Fibroblast of lung (primary cell): ENCODE data around the gene SHROOM3. TPM values are rescaled to one million over a fixed set of nuclear protein-coding genes. Genes with fewer than 3 reads are reported as not detected.
A peak's percentile ranks its signal among the peaks of the same experiment; 100 is the strongest.

Source experiments
- DNase-seq, 2 donors: peaks; one replicate each; pipeline versions ENCODE4 v3.0.0 to v3.0.0-alpha.2; 2010; ENCODE audit warnings: low read depth in 2 of 2
- H2AFZ ChIP-seq: 2 replicates; pipeline ENCODE4 v1.5.1; 2012; ENCODE audit warnings: low read length, control low read depth, inconsistent platforms
- H3K27ac ChIP-seq: 2 replicates; pipeline ENCODE4 v1.5.1; 2011; ENCODE audit warnings: low read length, control low read depth; ENCODE audit not compliant: insufficient read depth
- H3K27me3 ChIP-seq: 2 replicates; pipeline ENCODE4 v1.5.1; 2011; ENCODE audit warnings: mild to moderate bottlenecking, low read length; ENCODE audit not compliant: control insufficient read depth, insufficient read depth
- H3K36me3 ChIP-seq: 2 replicates; pipeline ENCODE4 v1.5.1; 2011; ENCODE audit warnings: low read length; ENCODE audit not compliant: control insufficient read depth, insufficient read depth
- H3K4me1 ChIP-seq: 2 replicates; pipeline ENCODE4 v1.5.1; 2011; ENCODE audit warnings: low read length; ENCODE audit not compliant: control insufficient read depth, insufficient read depth; ENCODE audit errors: extremely low read depth
- H3K4me2 ChIP-seq: 2 replicates; pipeline ENCODE4 v1.5.1; 2011; ENCODE audit warnings: low read length, control low read depth; ENCODE audit not compliant: insufficient read depth; ENCODE audit errors: extremely low read depth
- H3K4me3 ChIP-seq, 4 experiments: fragments of 200-600 bp in 1 of 4; sonication (generic) in 1 of 4; replicated peaks in 1 of 4; 2 replicates each; pipeline ENCODE4 v1.5.1; 2011 to 2016; ENCODE audit warnings: low read length in 4 of 4, low read depth in 3 of 4, mild to moderate bottlenecking in 3 of 4, control low read depth in 2 of 4, inconsistent platforms in 1 of 4, mixed read lengths in 1 of 4; ENCODE audit not compliant: insufficient read depth in 1 of 4; ENCODE audit errors: control extremely low read depth in 1 of 4
- H3K79me2 ChIP-seq: 2 replicates; pipeline ENCODE4 v1.5.1; 2012; ENCODE audit warnings: mild to moderate bottlenecking, low read length, inconsistent platforms; ENCODE audit not compliant: control insufficient read depth, insufficient read depth
- H3K9ac ChIP-seq: 2 replicates; pipeline ENCODE4 v1.5.1; 2011; ENCODE audit warnings: mild to moderate bottlenecking, low read length, control low read depth; ENCODE audit not compliant: insufficient read depth
- H3K9me3 ChIP-seq: 2 replicates; pipeline ENCODE4 v1.5.1; 2012; ENCODE audit warnings: low read depth, low read length; ENCODE audit not compliant: control insufficient read depth, insufficient read depth
- H4K20me1 ChIP-seq: 2 replicates; pipeline ENCODE4 v1.5.1; 2011; ENCODE audit warnings: low read length; ENCODE audit not compliant: control insufficient read depth, insufficient read depth; ENCODE audit errors: extremely low read depth
- CTCF ChIP-seq, 2 donors: IDR thresholded peaks in 1 of 2; conservative IDR thresholded peaks in 1 of 2; 1 replicate in 1 of 2; 2 replicates in 1 of 2; pipeline ENCODE4 v1.5.1; 2011 to 2012; ENCODE audit warnings: low read length in 2 of 2, control low read depth in 1 of 2, inconsistent platforms in 1 of 2, low read depth in 1 of 2, mild to moderate bottlenecking in 1 of 2
- EZH2 ChIP-seq: IDR thresholded peaks from 2 replicates; pipeline ENCODE4 v1.5.1; 2012; ENCODE audit warnings: low read length, control low read depth, mild to moderate bottlenecking; ENCODE audit errors: missing control alignments
- polyA plus RNA-seq, 2 donors: library from polyadenylated mRNA; depleted of rRNA in 1 of 2; stranded (reverse) in 1 of 2; unstranded in 1 of 2; fragments of >200 nt; gene quantifications; 2 replicates each; pipeline ENCODE4 v1.2.1, GENCODE V29; 2011 to 2012; ENCODE audit warnings: missing spikeins in 1 of 2
- total RNA-seq: library from RNA; depleted of rRNA; stranded (reverse); fragments of >200 nt; gene quantifications from 2 replicates; pipeline ENCODE4 v1.2.1, GENCODE V29; 2014

SHROOM3 gene
- total and polyA plus RNA-seq, 2 donors (not counting 1 experiment from before 2014, with no cell fraction given) = 9.9 to 23.9 TPM

DNA sequence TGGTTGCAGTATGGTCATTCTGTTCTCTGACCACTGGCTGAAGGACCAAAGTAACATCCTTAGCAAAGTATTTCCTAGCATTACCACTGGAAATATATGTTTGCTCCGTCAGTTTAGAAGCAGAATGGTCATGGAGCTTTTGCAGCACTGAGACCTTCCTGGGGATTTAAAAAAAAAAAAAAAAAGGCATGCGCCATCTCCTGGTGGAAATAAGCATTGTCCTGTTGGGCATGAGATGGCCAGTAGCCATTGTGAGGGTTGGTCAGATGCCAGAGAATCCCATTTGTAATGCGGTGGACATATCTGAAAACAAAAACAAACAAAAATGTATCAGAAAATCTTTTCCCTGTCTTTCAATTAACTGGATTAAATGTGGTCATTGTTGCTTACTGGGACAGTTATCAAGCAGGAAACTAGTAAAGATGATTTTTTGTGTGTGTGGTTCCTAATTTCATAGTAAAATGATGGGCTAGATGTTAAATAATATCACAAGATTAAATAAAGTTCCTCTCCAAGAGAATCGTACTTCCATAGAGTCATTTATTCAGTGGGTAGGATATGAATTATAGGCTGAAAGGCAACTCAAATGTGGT lies 323.4 kb downstream of the SHROOM3 start:
- Histone ChIP-seq H3K27ac (peak overlapping the region; percentile 51), H3K9me3 (no peaks in the 10 kb centered on the region), H3K4me3 (no peak overlapping the region), H3K79me2 (no peaks in the 10 kb centered on the region), H4K20me1 (no peaks in the 10 kb centered on the region), H2AFZ (no peak overlapping the region), H3K4me1 (peaks cover 35% of the 10 kb centered on the region), H3K9ac (no peak overlapping the region), H3K27me3 (no peaks in the 10 kb centered on the region), H3K4me2 (peak overlapping the region; percentile 7), H3K36me3 (peaks cover 17% of the 10 kb centered on the region)
- TF ChIP-seq EZH2 (no peak), CTCF (conservative IDR thresholded peaks at IDR 0.05 in 1 of 2, IDR thresholded peaks at IDR 0.05 in 1 of 2; ENCODE audit: low read depth in 1 of 2, low read length in 2 of 2) (peak; percentile 76)
- peak; percentile 71 to 88 for DNase-seq

DNA sequence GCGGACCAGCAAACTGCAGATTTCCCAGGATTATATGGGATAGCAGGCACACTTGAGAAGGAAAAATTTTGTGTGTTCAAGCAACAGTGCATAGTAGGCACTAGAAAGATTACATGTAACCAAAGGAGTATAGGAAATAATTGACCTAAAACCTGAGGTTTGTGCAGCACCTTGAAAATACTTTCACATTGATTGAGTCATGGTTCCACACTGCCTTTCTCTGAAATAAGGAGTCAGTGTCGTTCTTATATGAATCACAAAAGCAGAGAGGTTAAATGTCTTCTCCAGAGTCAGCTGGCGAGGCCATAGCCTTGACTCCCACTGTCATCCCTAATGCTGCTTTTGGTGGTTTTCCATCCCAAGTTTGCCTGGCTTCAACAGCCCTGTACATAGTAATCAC lies 324.0 kb downstream of the SHROOM3 start:
- H3K4me1 ChIP-seq = peaks cover 35% of the 10 kb centered on the region
- H3K9me3 ChIP-seq = no peaks in the 10 kb centered on the region
- no peak overlapping the region for H3K9ac ChIP-seq
- DNase-seq = peak in 1 of 2 donors; percentile 51
- no peaks in the 10 kb centered on the region for H4K20me1 ChIP-seq
- H2AFZ ChIP-seq = no peak overlapping the region
- H3K27me3 ChIP-seq = no peaks in the 10 kb centered on the region
- H3K27ac ChIP-seq = no peak overlapping the region
- no peak overlapping the region for H3K4me3 ChIP-seq
- TF ChIP-seq CTCF (conservative IDR thresholded peaks at IDR 0.05 in 1 of 2, IDR thresholded peaks at IDR 0.05 in 1 of 2; ENCODE audit: low read depth in 1 of 2, low read length in 2 of 2) (no peak), EZH2 (no peak)
- H3K4me2 ChIP-seq = no peak overlapping the region
- no peaks in the 10 kb centered on the region for H3K79me2 ChIP-seq
- peaks cover 17% of the 10 kb centered on the region for H3K36me3 ChIP-seq

GRCh38 chr4:76760193-76760592 lies 325.2 kb downstream of the SHROOM3 start:
- Histone ChIP-seq H3K79me2 (no peaks in the 10 kb centered on the region), H3K27ac (no peak overlapping the region), H3K27me3 (no peaks in the 10 kb centered on the region), H3K9me3 (no peaks in the 10 kb centered on the region), H3K4me1 (peaks cover 30% of the 10 kb centered on the region), H3K4me2 (no peak overlapping the region), H4K20me1 (no peaks in the 10 kb centered on the region), H3K4me3 (no peak overlapping the region), H3K9ac (no peak overlapping the region), H2AFZ (no peak overlapping the region), H3K36me3 (peaks cover 11% of the 10 kb centered on the region)
- TF ChIP-seq EZH2 = no peak
- no peak for TF ChIP-seq CTCF (conservative IDR thresholded peaks at IDR 0.05 in 1 of 2, IDR thresholded peaks at IDR 0.05 in 1 of 2; ENCODE audit: low read depth in 1 of 2, low read length in 2 of 2)
- no peak for DNase-seq
